Activated CD8-positive, alpha-beta memory T cell treated with anti-CD3 and anti-CD28 coated beads for 24 hours (primary cell): Measurements from ENCODE around the gene DUSP9.
"Not testable (repeated sequence)": the region's sequence is repeated elsewhere in the genome, so short reads cannot be mapped to it uniquely, and the experiment has no call there.

Experiments
- DNase-seq: peaks from one replicate; pipeline ENCODE4 v3.0.0-alpha.2; 2020

The DUSP9 gene

DNA sequence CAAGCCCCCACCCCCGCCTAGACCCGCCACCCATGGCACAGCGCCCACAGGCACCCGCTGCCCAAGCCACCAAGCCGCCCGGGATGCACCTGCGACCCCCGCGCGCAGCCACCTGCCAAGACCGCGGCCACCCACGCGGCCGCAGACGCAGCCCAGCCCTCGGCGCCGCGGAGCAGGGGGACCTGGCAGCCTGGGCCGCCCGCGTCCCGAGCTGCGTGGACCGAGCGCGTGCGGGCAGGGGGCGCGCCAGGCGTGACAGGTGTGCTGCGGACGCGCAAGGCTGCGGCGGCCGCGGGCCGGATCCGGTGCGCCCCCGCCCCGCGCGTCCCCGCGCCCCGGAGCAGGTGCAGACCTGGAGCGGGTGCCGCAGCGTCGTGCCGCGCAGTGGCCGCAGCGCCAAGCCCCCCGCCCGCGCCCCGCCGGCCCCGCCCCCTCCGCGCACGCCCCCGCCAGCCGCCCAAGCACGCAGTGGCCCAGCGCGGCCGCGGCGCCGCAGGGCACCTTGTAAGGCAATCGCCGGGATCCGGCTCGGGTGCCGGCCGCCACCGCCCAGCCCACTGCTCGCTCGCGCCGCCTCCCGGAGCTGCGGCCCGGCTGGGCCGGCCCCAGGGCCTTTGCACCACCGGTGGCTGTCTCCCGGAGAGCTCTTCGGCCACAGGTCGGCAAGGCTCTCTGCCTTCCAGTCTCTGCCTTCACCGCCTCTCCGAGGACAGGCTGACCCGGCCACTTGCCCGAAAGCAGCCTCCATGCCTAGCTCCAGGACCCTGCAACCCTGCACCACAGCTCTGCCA lies 26.6 kb downstream of the DUSP9 start, which contains the start of gene PNCK:
Gene PNCK (minus strand): TSS at position 386 of the 791 bp plus-strand sequence. CDS start 737 bp downstream, outside the sequence.
- no peak for DNase-seq

DNA sequence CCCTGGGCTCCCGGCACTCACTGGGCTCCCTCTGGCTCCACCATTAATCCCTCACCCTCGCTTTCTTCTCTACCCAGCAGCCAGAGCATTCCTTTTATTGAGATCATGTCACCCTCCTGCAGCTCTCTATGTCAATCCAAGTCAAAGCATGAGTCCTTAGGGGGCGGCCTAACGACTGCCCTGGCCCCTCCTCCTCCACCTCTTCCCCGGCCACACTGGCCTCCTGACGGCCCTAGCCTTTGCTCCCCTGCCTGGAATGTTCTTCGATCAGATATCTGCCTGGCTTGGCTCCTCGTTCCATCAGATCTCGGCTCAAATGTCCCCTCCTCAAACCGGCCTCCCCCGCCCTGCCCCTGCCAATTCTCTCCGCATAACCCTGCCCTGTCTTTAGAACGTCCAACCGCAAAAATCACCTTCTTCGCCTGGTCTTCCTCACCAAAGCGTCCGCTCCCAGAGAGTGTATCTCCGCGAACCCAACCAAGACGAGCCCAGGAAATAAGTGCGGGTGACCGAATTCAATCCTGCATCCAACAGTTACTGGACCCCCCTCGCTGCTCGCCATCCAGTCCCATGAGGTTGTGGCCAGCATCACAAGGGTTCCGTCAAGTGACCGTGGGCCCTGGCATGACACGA lies 27.3 kb downstream of the DUSP9 start:
- no peak for DNase-seq

DNA sequence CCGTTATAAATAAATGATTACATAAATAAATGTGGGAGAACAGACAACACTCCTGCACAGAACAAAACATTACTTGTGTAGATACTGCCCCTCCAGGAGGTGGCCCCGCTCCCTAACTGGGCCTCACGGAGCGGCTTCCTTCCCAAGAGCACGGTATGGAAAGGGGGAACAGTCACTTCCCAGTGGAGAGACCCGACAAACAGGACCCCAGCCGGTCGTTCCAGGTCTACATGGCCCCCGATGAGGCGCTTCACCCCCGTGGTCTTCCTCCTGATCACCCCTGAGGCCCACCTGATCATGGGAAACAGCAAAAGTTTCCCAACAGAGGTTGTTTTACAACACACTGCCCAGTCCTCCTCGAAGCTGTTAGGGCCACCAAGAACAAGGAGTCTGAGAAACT lies 34.2 kb downstream of the DUSP9 start:
- no peak for DNase-seq

DNA sequence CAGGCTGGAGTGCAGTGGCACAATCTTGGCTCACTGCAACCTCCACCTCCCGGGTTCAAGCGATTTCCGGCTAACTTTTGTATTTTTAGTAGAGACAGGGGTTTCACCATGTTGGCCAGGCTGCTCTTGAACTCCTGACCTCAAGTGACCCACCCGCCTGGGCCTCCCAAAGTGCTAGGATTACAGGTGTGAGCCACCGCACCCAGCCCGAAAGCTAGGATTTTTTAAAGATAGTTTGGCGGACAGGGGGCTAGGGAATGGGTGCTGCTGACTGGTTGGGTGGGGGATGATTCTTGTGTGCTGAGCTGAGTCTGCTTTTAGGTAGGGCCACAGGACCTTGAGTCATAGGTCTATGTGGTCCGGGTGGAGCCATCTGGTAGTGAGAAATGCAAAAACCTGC lies 36.5 kb downstream of the DUSP9 start:
- not testable (repeated sequence) for DNase-seq

DNA sequence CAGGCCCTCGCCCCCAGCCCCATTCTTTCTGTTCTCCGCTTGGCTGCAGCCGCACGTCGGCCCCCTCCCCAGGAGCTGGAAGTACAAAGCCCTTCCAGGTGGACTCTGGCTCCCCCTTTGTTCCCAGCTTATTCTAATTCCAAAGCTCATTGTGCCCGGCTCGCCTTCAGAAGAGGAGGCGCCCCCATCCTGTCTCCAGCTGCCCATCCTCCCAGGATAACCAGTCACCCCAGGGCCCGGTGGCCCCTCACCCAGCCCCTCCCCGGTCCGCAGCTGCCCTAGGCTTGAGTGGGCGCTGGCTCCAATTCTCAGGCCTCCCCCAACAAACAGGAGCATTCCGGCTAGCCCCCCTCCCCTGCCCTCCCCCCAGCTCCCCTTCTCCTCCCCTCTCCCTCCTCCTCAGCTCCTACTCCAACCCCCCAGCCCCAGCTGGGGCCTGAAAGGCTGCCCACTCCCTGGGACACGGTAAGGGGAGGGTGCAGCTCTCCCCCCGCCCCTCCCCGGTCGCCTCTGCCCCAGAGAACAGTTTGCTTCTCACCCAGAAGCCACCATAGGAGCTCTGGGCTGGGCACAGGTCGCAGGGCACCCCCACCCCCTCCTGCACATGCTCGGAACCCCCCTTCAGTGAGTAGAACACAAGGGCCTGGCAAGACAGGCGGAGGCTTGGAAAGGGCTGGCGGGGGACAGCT lies 37.6 kb downstream of the DUSP9 start:
- no peak for DNase-seq

DNA sequence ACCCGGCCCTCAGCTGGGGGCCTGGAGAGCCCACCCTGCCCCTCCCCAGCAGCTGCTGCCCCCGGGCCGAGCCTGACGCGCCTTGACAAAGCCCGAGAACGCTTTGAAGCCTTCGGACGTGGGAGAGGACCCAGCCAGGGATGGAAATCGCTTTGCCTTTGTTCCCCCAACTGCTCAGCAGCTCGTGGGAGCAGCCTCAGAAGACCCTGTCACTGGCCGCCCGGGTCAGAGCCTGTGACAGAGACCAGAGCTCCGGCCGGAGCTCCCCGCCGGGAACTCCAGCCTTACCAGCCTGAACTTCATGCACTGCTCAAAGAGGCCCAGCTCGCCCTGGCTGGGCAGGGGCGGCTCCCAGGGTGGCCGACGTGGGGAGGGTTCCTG lies 38.1 kb downstream of the DUSP9 start:
- no peak for DNase-seq

DNA sequence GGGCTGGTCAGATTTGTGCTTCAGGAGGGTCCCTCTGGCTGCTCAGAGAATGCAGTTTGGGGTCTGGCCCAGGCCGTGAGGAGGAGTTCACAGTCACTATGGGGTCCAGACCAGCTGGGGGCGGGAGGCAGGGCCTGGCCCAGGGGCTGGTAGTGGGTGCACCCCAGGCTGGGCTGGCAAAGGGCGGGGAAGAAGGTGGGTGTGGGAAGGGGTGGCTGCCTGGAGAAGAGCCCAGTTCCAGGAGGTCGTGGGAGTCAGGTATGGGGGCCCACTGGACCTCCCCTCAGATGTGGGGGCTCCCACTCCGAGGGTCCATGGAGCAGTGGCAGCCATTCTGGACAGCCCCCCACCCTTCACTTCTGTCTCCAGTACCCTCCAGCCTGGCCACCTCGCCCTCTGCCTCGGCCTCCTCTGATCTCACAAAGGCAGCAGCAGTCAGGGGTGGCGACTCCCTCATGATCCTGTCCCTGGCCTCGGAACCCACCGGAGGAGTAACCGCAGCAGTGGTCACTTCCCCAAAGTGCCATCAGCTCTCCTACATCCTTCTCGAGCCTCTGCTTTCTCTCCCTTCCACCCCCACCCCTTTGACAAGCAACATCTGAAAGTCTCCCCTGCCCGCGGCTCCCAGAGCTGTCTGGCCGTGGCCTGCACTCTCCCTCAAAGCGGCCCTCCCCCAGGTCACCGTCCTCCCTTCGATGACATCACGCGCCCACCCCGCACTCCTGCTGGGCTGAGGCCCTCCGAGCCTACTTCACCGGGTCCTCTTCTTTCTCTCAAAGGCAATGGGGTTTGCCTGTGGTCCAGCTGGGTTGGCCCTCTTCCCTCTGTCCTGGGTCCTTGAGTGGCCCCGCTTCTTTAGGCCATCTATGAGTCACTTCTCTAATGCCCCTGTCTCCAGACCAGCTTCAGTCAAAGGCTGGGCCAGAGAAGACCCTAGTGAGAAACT lies 39.0 kb downstream of the DUSP9 start:
- no peak for DNase-seq

DNA sequence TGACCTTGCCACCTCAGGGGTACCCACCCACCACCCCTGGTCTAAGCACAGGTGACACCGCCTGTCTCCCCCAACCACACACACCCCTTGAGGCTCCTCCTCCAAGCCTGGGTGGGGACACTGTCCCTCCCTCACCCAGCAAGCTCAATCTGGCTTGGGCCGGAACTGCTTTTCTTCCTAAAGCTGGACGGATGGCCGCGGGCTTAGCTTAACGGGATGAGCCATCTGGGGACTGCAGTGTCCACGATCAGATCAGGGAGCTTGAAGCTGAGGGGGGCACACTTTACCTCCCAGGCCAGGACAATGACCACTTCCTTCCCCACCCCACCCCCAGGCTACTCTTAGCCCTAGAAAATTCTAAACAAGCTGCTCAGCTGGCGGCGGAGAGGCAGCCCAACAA lies 39.7 kb downstream of the DUSP9 start:
- no peak for DNase-seq

DNA sequence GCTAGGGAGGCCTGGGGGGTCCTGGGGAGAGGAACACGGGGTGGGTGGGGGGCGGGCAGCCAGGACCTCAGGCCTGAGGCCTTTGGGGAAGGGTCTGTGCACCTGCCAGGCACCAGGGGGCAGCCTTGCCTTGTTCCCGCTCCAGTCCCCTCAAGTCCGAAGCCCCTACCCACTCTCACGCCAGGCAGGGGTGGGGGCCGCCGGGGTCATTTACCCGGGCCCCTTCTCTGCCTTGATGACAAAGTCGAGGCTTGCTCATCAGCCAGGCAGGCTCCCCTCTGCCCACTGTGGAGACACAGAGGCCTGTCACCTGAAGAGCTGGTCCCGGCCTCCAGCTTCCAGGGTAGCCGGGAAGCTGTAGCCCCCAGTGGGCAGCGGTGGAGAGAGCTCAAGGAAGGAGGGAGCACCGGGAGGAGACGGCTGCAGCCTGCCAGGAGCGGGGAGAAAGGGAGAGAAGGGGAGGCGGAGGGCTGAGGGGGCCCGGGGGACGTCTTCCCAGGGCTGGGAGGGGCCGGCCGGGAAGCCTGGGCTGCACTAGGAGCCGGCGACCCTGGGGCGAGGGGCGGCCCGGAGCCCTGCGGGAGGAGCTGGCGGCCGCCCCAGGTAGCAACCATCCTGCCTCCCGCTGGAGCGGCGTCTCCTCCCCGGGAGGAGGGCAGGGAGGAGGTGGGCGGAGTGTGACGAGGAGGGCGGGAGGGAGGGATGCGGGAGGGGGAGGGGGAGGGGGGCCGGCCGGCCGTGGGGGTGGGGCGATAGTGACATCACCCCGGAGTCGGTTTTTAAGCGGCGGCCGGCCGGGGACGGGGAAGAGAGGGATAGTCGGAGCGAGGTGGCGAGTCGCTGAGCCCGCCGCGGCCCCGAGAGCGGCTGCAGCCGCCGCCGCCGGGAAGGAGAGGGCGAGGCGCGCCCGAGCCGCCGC lies 40.4 kb downstream of the DUSP9 start, which contains the start of gene SLC6A8:
Gene SLC6A8 (plus strand): TSS at position 806 of the 919 bp plus-strand sequence. CDS start 649 bp downstream, outside the sequence.
- no peak for DNase-seq

DNA sequence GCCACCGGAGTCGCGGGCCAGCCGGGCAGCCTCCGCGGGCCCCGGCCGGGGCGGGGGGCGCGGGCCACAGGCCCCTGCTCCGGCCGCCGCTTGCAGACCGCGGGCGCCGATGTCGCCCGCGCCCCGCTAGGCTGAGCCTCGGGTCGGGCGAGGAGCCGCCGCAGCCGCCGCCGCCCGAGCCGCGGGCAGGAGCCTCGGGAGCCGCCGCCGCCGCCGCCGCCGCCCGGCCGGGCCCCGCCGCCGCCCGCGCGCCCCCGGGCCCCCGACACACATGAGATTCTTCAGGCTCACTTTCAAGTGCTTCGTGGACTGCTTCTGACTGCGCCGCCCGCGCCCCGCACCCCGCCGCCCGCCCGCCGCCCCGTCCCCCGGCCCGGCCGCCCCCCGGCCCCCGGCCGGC lies 41.1 kb downstream of the DUSP9 start:
- DNase-seq, result no peak

DNA sequence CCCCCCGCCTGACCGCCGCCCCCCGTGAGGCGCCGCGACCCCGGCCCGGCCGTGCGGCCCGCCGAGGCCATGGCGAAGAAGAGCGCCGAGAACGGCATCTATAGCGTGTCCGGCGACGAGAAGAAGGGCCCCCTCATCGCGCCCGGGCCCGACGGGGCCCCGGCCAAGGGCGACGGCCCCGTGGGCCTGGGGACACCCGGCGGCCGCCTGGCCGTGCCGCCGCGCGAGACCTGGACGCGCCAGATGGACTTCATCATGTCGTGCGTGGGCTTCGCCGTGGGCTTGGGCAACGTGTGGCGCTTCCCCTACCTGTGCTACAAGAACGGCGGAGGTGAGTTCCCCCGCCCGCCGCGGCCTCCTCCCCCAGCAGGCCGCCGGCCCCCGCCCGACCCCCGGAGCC lies 41.5 kb downstream of the DUSP9 start:
- no peak for DNase-seq

DNA sequence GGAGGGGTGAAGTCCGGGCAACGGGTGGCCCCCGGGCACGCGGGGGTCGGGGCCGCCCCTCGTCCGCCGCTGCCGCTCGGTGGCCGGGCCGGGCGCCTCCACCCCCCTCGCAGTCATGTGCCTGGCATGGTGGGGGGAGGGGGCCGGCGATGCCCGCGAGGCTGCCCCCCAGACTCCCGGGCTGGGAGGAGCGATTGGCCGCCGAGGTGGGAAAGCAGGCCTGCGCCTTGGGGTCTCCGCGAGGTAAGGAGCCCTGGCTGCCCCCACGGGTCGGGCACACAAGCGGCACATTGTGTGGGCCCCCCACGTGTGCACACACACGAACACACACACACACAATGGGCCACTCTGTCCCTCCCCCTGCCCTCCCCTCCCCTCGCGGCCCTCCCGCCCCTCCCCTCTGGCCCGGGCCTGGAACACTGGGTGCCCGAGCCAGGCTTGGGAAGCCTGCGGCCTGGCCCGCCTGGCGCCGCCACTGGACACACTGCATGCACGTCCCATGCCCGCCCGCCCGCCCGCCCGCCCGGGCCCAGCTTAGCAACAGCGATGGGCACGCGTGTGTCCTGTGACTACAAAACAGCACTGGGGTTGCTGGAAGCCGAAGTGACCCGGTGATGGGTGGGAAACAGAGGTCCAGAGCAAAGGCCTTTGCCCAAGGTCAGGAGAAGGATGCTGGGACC lies 42.0 kb downstream of the DUSP9 start:
- no peak for DNase-seq

DNA sequence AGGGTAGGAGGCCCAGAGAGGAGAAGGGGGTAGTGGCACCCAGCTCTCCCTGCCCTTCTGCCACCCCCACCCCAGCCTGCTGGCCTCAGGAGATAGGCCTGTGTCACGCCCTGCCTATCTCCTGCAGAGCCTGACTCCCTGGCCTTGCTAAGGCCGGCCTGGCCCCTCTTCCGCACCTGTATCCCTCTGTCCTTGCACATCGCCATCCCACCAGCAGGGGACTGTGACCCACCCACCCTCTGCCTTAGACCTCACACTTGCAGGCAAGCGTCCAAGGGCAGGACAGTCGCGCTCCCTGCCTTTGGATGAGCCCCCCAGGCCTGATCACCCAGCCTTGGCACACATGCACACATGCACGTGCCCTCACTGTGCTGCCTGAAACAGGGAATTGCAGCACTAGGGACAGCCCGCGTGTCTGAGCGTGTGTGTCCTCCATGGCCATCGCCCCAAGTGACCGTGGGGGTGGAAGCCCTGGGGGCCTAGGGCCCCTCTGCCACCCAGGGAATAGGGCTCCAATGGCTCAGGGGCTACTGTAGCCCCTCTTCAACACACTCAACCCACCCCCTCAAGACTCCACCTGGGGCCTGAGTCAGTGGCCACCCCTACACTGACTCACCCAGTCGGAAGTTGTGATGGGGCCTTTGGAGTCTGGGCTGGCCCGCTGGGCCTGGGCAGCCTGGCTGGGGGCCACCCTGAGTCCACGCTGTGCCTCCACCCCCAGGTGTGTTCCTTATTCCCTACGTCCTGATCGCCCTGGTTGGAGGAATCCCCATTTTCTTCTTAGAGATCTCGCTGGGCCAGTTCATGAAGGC lies 42.9 kb downstream of the DUSP9 start:
- DNase-seq, result no peak

DNA sequence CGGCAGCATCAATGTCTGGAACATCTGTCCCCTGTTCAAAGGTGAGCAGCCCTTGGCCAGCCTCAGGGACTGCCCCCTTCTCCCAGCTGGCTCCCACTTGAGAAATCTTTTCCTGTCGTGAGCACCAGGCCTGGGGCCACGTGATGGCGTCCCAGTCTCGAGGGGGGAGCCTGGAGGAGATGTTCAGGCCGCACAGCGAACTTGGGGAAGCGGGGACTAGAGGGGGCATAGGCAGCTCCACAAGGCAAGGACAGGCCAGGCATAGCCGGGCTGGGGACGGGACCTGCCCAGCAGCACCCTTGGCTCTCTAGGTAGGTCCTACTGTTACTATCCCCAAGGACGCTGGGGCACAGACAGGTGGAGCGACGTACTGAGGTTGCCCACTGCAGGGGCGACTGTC lies 43.5 kb downstream of the DUSP9 start:
- DNase-seq, result no peak

DNA sequence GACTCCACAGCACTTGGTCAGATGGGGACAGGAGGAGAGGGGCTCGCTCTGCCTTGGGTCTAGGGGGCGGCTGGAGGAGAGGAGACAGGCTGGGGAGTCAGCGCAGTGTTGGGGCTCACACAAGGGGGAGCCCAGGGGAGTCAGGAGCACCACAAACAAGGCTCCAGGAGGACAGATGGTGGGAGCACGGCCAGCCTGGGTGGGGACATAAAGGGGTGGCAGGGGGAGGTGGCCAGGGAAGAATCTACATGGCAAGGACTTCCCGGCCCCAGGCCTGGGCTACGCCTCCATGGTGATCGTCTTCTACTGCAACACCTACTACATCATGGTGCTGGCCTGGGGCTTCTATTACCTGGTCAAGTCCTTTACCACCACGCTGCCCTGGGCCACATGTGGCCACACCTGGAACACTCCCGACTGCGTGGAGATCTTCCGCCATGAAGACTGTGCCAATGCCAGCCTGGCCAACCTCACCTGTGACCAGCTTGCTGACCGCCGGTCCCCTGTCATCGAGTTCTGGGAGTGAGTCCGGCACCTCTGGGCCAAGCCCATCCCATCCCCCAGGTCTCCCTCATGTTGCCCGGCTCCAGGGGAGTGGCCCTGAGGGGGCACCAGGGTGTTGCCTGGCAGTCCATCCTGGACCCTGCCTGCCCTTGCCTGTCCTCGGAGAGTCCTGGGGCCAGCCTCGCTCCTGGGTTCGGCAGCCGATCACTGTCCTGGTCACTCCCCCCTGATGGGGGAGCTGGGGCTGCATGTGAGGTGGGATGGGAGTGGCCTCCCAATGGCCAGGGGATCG lies 44.2 kb downstream of the DUSP9 start:
- not testable (repeated sequence) for DNase-seq

DNA sequence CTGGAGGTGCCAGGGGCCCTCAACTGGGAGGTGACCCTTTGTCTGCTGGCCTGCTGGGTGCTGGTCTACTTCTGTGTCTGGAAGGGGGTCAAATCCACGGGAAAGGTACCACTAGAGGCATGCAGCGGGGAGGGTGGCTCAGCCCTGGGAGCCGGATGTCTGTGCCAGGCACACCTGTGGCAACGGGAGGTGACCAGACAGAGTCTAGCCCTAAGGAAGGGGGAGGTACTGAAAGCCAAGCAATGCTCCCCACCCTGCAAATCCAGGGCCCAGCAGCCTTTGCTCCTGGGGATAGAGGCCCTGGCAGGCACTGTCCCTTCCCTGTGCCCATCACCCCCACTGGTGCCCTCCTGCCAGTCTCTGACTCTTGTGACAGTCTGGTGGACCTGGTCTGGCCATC lies 45.0 kb downstream of the DUSP9 start:
- DNase-seq, result no peak

DNA sequence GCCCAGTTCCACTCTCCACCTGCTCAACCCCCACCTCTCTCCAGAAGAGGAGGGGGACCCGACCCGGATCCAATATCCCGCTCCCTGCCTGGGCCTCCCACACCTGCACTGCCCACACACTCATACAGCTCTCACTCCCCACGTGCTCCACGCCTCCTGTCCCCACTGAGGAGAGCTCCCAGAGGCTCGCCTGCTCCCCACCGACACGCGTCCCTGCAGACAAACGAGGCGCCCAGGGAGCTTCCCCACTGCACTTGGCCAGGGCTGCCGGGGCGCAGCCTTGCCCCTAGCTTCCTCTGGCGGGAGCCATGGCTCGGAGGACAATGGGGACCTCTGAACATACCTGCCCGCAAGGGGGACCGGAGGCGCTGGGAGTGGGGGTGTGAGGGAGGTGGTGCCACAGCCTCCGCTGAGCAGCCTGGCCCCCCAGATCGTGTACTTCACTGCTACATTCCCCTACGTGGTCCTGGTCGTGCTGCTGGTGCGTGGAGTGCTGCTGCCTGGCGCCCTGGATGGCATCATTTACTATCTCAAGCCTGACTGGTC lies 45.7 kb downstream of the DUSP9 start:
- DNase-seq, result no peak

DNA sequence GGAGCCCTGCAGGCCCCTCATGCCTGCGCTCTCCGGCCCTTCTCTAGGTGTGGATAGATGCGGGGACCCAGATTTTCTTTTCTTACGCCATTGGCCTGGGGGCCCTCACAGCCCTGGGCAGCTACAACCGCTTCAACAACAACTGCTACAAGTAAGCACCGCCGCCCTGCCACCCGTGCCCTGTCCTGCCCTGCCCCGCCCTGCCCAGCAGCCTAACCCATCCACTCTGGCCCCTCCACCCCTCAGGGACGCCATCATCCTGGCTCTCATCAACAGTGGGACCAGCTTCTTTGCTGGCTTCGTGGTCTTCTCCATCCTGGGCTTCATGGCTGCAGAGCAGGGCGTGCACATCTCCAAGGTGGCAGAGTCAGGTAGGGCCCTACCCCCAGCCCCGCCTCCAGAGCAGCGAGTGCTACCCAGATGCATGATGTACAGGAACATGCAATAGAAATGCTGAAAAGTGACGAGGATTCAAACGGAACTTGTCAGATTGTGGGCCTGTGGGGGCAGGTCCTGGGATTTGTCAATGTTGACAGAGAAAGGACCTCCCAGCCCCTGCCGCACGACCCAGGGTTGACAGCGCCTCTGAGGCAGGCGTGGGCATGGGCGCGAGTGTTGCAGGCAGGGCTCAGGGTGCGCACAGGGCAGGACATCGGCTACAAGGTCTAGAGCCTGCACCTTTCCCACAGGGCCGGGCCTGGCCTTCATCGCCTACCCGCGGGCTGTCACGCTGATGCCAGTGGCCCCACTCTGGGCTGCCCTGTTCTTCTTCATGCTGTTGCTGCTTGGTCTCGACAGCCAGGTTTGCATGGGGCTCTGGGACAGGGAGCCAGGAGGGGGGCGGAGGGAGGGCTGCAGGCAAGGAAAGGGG lies 46.4 kb downstream of the DUSP9 start:
- no peak for DNase-seq
